Measurements from ENCODE around the gene KCNN2. TPM values are rescaled to one million over a fixed set of nuclear protein-coding genes. Genes with fewer than 3 reads are reported as not detected.

The KCNN2 gene
- total RNA-seq, 2 experiments from 2014 or later, result not detected

DNA sequence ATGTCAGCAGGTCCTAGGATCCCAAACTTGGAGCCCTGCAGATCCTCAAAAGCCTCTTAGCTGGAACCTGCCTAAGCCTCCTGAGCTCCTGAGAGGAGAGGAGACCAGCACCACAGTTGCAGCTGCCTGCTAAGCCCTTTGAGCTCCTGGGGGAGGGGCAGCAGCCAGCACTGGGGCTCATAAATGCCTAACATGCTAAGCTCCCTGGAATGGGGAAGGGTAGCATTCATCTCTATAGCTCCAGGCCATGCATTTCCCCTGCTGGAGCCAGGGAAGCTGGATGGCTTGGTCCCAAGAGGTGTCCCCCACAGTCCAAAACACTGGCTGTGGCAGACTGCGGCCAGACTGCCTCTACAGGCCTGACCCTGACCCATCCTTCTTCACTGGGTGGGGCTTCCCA, 182.7 kb downstream of the KCNN2 start:
- peaks cover 6% of the 10 kb centered on the region for H3K9me3 Mint-ChIP-seq
- ChIA-PET CTCF (interaction anchor here (0.5 kb wide), 1 partner anchor 139 kb away, joined by 3 read pairs; no protein-coding TSS in a partner anchor), POLR2A (no interaction called here)
- no peak for DNase-seq
- H3K27me3 Mint-ChIP-seq, result no peaks in the 10 kb centered on the region
- no peaks in the 10 kb centered on the region for H3K36me3 Mint-ChIP-seq (ENCODE audit: low read depth)
- no peak overlapping the region for H3K4me3 Mint-ChIP-seq
- H3K4me1 Mint-ChIP-seq, result no peaks in the 10 kb centered on the region
- no peak overlapping the region for H3K27ac Mint-ChIP-seq

Data from activated CD4-positive, alpha-beta T cell treated with anti-CD3 and anti-CD28 coated beads, Interleukin-2, amount 10 ng/mL, durations not matched to agents 7 days and 5 days (primary cell).